Mucosa of descending colon (tissue), 3 donors: ENCODE data around the gene SLC6A4. TPM values are rescaled to one million over a fixed set of nuclear protein-coding genes. Genes with fewer than 3 reads are reported as not detected.
A peak's percentile ranks its signal among the peaks of the same experiment; 100 is the strongest.

Experiments
- ATAC-seq: fragments of 200-7000 bp; cut with Tn5 transposase; one replicate; pipeline ENCODE4 v1.9.1; 2020; ENCODE audit warnings: mild to moderate bottlenecking, moderate library complexity
- DNase-seq, 3 donors: peaks; one replicate each; pipeline ENCODE4 v3.0.0-alpha.2; 2020
- H3K36me3 ChIP-seq: fragments of 200-600 bp; one replicate; pipeline ENCODE4 v1.8.0; 2021; ENCODE audit warnings: low read depth, mild to moderate bottlenecking
- H3K4me1 ChIP-seq: fragments of 200-600 bp; one replicate; pipeline ENCODE4 v1.8.0; 2021; ENCODE audit warnings: low read depth, mild to moderate bottlenecking
- H3K4me3 ChIP-seq: fragments of 200-600 bp; one replicate; pipeline ENCODE4 v1.8.0; 2021; ENCODE audit warnings: mild to moderate bottlenecking
- H3K9me3 ChIP-seq: fragments of 200-600 bp; one replicate; pipeline ENCODE4 v1.8.0; 2021; ENCODE audit warnings: mild to moderate bottlenecking
- CTCF ChIP-seq: fragments of 200-600 bp; IDR thresholded peaks from one replicate; pipeline ENCODE4 v1.8.0; 2022; ENCODE audit warnings: antibody characterized with exemption, mild to moderate bottlenecking
- intact Hi-C, 2 donors: fragments of 100-400 bp; cut with DNase I in 1 of 2; cut with micrococcal nuclease in 1 of 2; formaldehyde crosslinking; loops; one replicate each; pipeline versions ENCODE4 v1.11.0 to v1.11.1; 2022; cut with DNase I, micrococcal nuclease
- long read RNA-seq, 2 donors: library from polyadenylated mRNA; unstranded; transcript quantifications; one replicate each; pipeline ENCODE4 v2.0.0, GENCODE V29; 2019 to 2021
- total RNA-seq, 3 donors: library from RNA; stranded (reverse); fragmentation: NEBNext Ultra II Directional in 2 of 3; extraction: Animal tissue kit (Norgen Biotek cat#: 25700) in 2 of 3; gene quantifications; one replicate each; pipeline versions ENCODE4 v1.2.1 to v1.2.4, GENCODE V29; 2021 to 2023
- donor health status: DM: no; HTN: no; CAD: no; lungs with moderate emphysema.
- donor health status: DM: no; HTN: no; CAD: no.
- donor health status: DM: no; HTN: yes; CAD: no.

The SLC6A4 gene
- 1 to 10 TPM in 2 of 3 donors, under 1 TPM in 1; 0.32 to 1.8 (median 1.2) TPM for total RNA-seq
- long read RNA-seq, donor 1, partial matches to known transcripts: 1 of 1 reads
- long read RNA-seq, donor 1, other reads (novel, unspliced or antisense): 0 of 1 reads
- long read RNA-seq, donor 2: 0 reads

- no peaks in the 10 kb centered on the region for H3K36me3 ChIP-seq
- H3K4me3 ChIP-seq: no peak within 1 kb of the TSS
- TF ChIP-seq CTCF: no peak
- peak; percentile 28 for ATAC-seq
- peaks cover 17% of the 10 kb centered on the region for H3K4me1 ChIP-seq
- H3K9me3 ChIP-seq: no peaks in the 10 kb centered on the region
- DNase-seq: no peak
- intact Hi-C loops: no loop called here
Observed at GRCh38 chr17:30235386-30236296, at the start of gene SLC6A4. SLC6A4 (minus strand) TSS chr17:30235697; CDS start chr17:30221958, 13,739 bp downstream.

- Histone ChIP-seq H3K9me3 (no peaks in the 10 kb centered on the region), H3K4me1 (no peaks in the 10 kb centered on the region), H3K4me3 (no peak overlapping the region), H3K36me3 (no peaks in the 10 kb centered on the region)
- intact Hi-C loops: no loop called here
- ATAC-seq (no peak), DNase-seq (no peak)
- TF ChIP-seq CTCF: no peak
Observed at GRCh38 chr17:30279156-30279555, 43.7 kb upstream of the SLC6A4 start.

- H3K36me3 ChIP-seq: no peaks in the 10 kb centered on the region
Observed at GRCh38 chr17:30278032-30278431, 42.5 kb upstream of the SLC6A4 start.

GRCh38 chr17:30275911-30276310 lies 40.4 kb upstream of the SLC6A4 start:
- intact Hi-C loops: no loop called here
- DNase-seq (no peak), ATAC-seq (no peak)
- H3K36me3 ChIP-seq: no peaks in the 10 kb centered on the region
- no peak for TF ChIP-seq CTCF
- no peaks in the 10 kb centered on the region for H3K4me1 ChIP-seq
- H3K9me3 ChIP-seq: no peaks in the 10 kb centered on the region
- H3K4me3 ChIP-seq: no peak overlapping the region

More at GRCh38 chr17:30278032-30278431, 42.5 kb upstream of the SLC6A4 start:
- TF ChIP-seq CTCF: no peak
- H3K4me3 ChIP-seq: no peak overlapping the region
- intact Hi-C loops: no loop called here
- DNase-seq: peak in 1 of 3 donors; percentile 20
- H3K4me1 ChIP-seq: no peaks in the 10 kb centered on the region
- ATAC-seq: no peak
- H3K9me3 ChIP-seq: no peaks in the 10 kb centered on the region

GRCh38 chr17:30274887-30275286 lies 39.4 kb upstream of the SLC6A4 start:
- no peak for DNase-seq

More at GRCh38 chr17:30274887-30275286, 39.4 kb upstream of the SLC6A4 start:
- no peak for ATAC-seq
- no peaks in the 10 kb centered on the region for H3K9me3 ChIP-seq
- TF ChIP-seq CTCF: no peak
- H3K4me1 ChIP-seq: no peaks in the 10 kb centered on the region
- no peak overlapping the region for H3K4me3 ChIP-seq
- no peaks in the 10 kb centered on the region for H3K36me3 ChIP-seq
- intact Hi-C loops: no loop called here
